CD14-positive monocyte (primary cell): ENCODE results near the gene TCN2. TPM values are rescaled to one million over a fixed set of nuclear protein-coding genes. Genes with fewer than 3 reads are reported as not detected.

Experiments used
- DNase-seq, 3 donors: peaks; one replicate each; pipeline ENCODE4 v3.0.0-alpha.2; 2011 to 2022
- H2AFZ ChIP-seq: 2 replicates; pipeline ENCODE4 v1.6.0; 2012; ENCODE audit warnings: mild to moderate bottlenecking, low read depth, low read length, inconsistent platforms; ENCODE audit not compliant: insufficient read depth, poor library complexity, severe bottlenecking
- H3K27ac ChIP-seq, 2 donors: 1 replicate in 1 of 2; 2 replicates in 1 of 2; pipeline ENCODE4 v1.5.1; 2012 to 2013; ENCODE audit warnings: low read length in 2 of 2, control low read depth in 1 of 2, inconsistent platforms in 1 of 2, low read depth in 1 of 2, mild to moderate bottlenecking in 1 of 2
- H3K27me3 ChIP-seq, 2 donors: one replicate each; pipeline versions ENCODE4 v1.6.0 to v1.6.1; 2011 to 2013; ENCODE audit warnings: low read length in 2 of 2; ENCODE audit not compliant: control insufficient read depth in 2 of 2, insufficient read depth in 2 of 2
- H3K36me3 ChIP-seq, 2 donors: replicated peaks in 1 of 2; 1 replicate in 1 of 2; 2 replicates in 1 of 2; pipeline versions ENCODE4 v1.5.1 to v1.6.1; 2012 to 2013; ENCODE audit warnings: low read length in 2 of 2, control low read depth in 1 of 2, inconsistent platforms in 1 of 2, mild to moderate bottlenecking in 1 of 2; ENCODE audit not compliant: insufficient read depth in 2 of 2, control insufficient read depth in 1 of 2
- H3K4me1 ChIP-seq, 2 donors: 1 replicate in 1 of 2; 2 replicates in 1 of 2; pipeline versions ENCODE4 v1.5.1 to v1.6.1; 2012 to 2013; ENCODE audit warnings: low read length in 2 of 2, control low read depth in 1 of 2, inconsistent platforms in 1 of 2, mild to moderate bottlenecking in 1 of 2, moderate library complexity in 1 of 2; ENCODE audit not compliant: insufficient read depth in 2 of 2, control insufficient read depth in 1 of 2
- H3K4me2 ChIP-seq: replicated peaks from 2 replicates; pipeline ENCODE3; 2012; ENCODE audit warnings: low read length, moderate library complexity, mild to moderate bottlenecking; ENCODE audit not compliant: poor library complexity, severe bottlenecking; ENCODE audit errors: extremely low read depth
- H3K4me3 ChIP-seq, 3 experiments: fragments of 200-600 bp in 1 of 3; sonication (generic) in 1 of 3; replicated peaks in 1 of 3; 1 replicate in 2 of 3; 2 replicates in 1 of 3; pipeline ENCODE4 v1.5.1; 2011 to 2013; ENCODE audit warnings: low read length in 3 of 3, mild to moderate bottlenecking in 3 of 3, control low read depth in 2 of 3, low read depth in 2 of 3, inconsistent platforms in 1 of 3, moderate library complexity in 1 of 3
- H3K79me2 ChIP-seq: 2 replicates; pipeline ENCODE4 v1.6.0; 2012; ENCODE audit warnings: mild to moderate bottlenecking, control low read depth, inconsistent platforms, low read length, moderate library complexity; ENCODE audit not compliant: insufficient read depth
- H3K9ac ChIP-seq: 2 replicates; pipeline ENCODE4 v1.6.0; 2017; ENCODE audit warnings: low read length, mild to moderate bottlenecking; ENCODE audit not compliant: insufficient read depth, poor library complexity, severe bottlenecking
- H3K9me3 ChIP-seq, 2 donors: replicated peaks in 1 of 2; 1 replicate in 1 of 2; 2 replicates in 1 of 2; pipeline versions ENCODE4 v1.5.1 to v1.6.1; 2012 to 2013; ENCODE audit warnings: low read length in 2 of 2, control low read depth in 1 of 2; ENCODE audit not compliant: control insufficient read depth in 1 of 2, insufficient read depth in 1 of 2
- H4K20me1 ChIP-seq: 2 replicates; pipeline ENCODE4 v1.6.0; 2012; ENCODE audit warnings: mild to moderate bottlenecking, low read length, control low read depth, moderate library complexity; ENCODE audit not compliant: insufficient read depth
- H3K27ac Mint-ChIP-seq, 7 donors: one replicate each; pipeline ENCODE4 v1.8.0; 2020; ENCODE audit warnings: mild to moderate bottlenecking in 7 of 7, mixed read lengths in 7 of 7, moderate library complexity in 6 of 7, inconsistent platforms in 2 of 7
- H3K27me3 Mint-ChIP-seq, 3 donors: one replicate each; pipeline ENCODE4 v1.8.0; 2021 to 2022; ENCODE audit warnings: low read depth in 3 of 3, mild to moderate bottlenecking in 3 of 3, mixed read lengths in 3 of 3, moderate library complexity in 3 of 3, inconsistent platforms in 1 of 3
- H3K36me3 Mint-ChIP-seq, 2 donors: one replicate each; pipeline ENCODE4 v1.8.0; 2020; ENCODE audit warnings: mixed read lengths in 2 of 2, inconsistent platforms in 1 of 2, mild to moderate bottlenecking in 1 of 2
- H3K4me1 Mint-ChIP-seq: one replicate; pipeline ENCODE4 v1.8.0; 2020; ENCODE audit warnings: mild to moderate bottlenecking, mixed read lengths
- H3K4me3 Mint-ChIP-seq, 2 donors: one replicate each; pipeline ENCODE4 v1.8.0; 2020; ENCODE audit warnings: mild to moderate bottlenecking in 2 of 2, mixed read lengths in 2 of 2, moderate library complexity in 1 of 2
- H3K9me3 Mint-ChIP-seq, 7 donors: one replicate each; pipeline ENCODE4 v1.8.0; 2020 to 2022; ENCODE audit warnings: mixed read lengths in 7 of 7, mild to moderate bottlenecking in 6 of 7, moderate library complexity in 6 of 7, inconsistent platforms in 2 of 7
- CTCF ChIP-seq: fragments of 200-600 bp; IDR thresholded peaks from one replicate; pipeline ENCODE4 v1.8.0; 2022; ENCODE audit warnings: antibody characterized with exemption, mild to moderate bottlenecking
- WGBS: methylation state at CpG from one replicate; pipeline ENCODE4 v1.1.5; 2013; ENCODE audit warnings: missing lambda C conversion rate; ENCODE audit not compliant: insufficient coverage; 5-methylcytosine and 5-hydroxymethylcytosine counted together
- intact Hi-C, 2 donors: fragments of 100-400 bp; cut with micrococcal nuclease; formaldehyde crosslinking; loops; one replicate each; pipeline versions ENCODE4 v1.15.0 to v1.15.1; 2023
- polyA plus RNA-seq, 3 donors: library from polyadenylated mRNA; depleted of rRNA in 1 of 3; unstranded in 2 of 3; stranded (reverse) in 1 of 3; fragments of 300-500 nt in 2 of 3; fragments of >200 nt in 1 of 3; fragmentation: Illumina TruSeq in 2 of 3; gene quantifications; 1 replicate in 2 of 3; 2 replicates in 1 of 3; pipeline ENCODE4 v1.2.3, GENCODE V29; 2012 to 2021

The TCN2 gene
- polyA plus RNA-seq, 3 donors = 27.1 to 51.7 (median 45.0) TPM

- H3K27ac Mint-ChIP-seq = no peak overlapping the region
Measured at GRCh38 chr22:30582051-30582450, 24.9 kb upstream of the TCN2 start.

DNA sequence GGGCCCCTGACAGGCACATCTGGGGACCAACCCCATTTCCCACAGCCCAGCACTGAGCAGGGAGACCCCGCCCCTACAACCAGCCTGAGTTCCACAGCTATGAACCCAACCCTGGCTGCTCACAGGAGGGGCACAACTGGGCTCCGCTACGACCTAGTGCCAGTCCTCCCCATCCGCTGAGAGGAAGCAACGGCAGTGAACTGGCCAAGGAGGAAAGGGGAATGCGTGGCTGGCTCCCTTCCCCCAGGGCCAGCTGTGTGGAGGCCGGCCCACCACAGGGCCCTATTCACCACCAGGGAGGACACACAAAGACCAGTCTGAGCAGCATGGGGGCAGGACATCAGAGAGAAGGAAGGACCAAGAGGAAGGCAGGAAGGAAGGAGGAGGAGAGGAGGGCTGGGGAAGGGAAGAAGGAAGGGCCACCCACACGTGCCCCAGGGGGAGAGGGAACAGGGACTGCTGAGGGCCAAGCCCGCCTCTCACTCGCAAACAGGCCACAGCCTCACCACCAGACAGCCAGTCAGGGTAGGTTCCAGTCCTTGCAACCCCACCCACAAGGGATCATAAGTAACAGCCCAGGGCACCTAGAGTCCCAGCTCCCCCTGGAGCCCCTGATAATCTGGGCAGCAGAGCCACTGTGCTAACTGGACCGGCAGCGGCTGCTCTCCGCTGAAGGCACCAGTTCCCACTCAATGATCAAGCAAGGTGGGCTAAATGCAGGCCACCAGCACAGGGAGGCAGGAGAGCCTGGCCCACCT is 24.0 kb upstream of the TCN2 start:
- Mint-ChIP-seq H3K27me3 (peaks cover 0 to under 1% (median 0%) of the 10 kb centered on the region in 3 donors), H3K4me3 (no peak overlapping the region), H3K4me1 (no peaks in the 10 kb centered on the region), H3K27ac (peak overlapping the region in 1 of 7 donors; percentile 32), H3K9me3 (no peaks in the 10 kb centered on the region), H3K36me3 (peaks cover 90 to 100% of the 10 kb centered on the region in 2 donors)
- Histone ChIP-seq H2AFZ (no peak overlapping the region), H3K4me3 (no peak overlapping the region), H3K27ac (no peak overlapping the region), H4K20me1 (no peaks in the 10 kb centered on the region), H3K4me2 (no peak overlapping the region), H3K9ac (no peak overlapping the region), H3K4me1 (no peaks in the 10 kb centered on the region), H3K79me2 (no peaks in the 10 kb centered on the region), H3K36me3 (peaks cover 98 to 100% of the 10 kb centered on the region in 2 donors), H3K27me3 (no peaks in the 10 kb centered on the region), H3K9me3 (no peaks in the 10 kb centered on the region)
- no peak for TF ChIP-seq CTCF
- WGBS = 96% methylated on average over 8 of the region's 13 CpGs
- intact Hi-C loops = no loop called here
- no peak for DNase-seq

More at GRCh38 chr22:30582051-30582450, 24.9 kb upstream of the TCN2 start:
- H3K4me3 ChIP-seq = no peak overlapping the region
- H3K4me2 ChIP-seq = no peak overlapping the region
- peaks cover 0 to 2% (median 1%) of the 10 kb centered on the region in 3 donors for H3K27me3 Mint-ChIP-seq
- no peaks in the 10 kb centered on the region for H3K27me3 ChIP-seq
- peaks cover 89 to 100% of the 10 kb centered on the region in 2 donors for H3K36me3 Mint-ChIP-seq
- no peak for TF ChIP-seq CTCF
- no peak overlapping the region for H3K27ac ChIP-seq
- DNase-seq = no peak
- H3K9me3 Mint-ChIP-seq = no peaks in the 10 kb centered on the region
- no peak overlapping the region for H2AFZ ChIP-seq
- no peak overlapping the region for H3K4me3 Mint-ChIP-seq
- no peaks in the 10 kb centered on the region for H3K4me1 ChIP-seq
- 96% methylated on average over 6 of the region's 6 CpGs for WGBS
- H3K9me3 ChIP-seq = no peaks in the 10 kb centered on the region
- intact Hi-C loops = no loop called here
- no peaks in the 10 kb centered on the region for H3K79me2 ChIP-seq
- peaks cover 98 to 100% of the 10 kb centered on the region in 2 donors for H3K36me3 ChIP-seq
- no peaks in the 10 kb centered on the region for H4K20me1 ChIP-seq
- H3K9ac ChIP-seq = no peak overlapping the region
- no peaks in the 10 kb centered on the region for H3K4me1 Mint-ChIP-seq
